Measurements from ENCODE around the gene IRS2.
"Not testable (repeated sequence)": the region's sequence is repeated elsewhere in the genome, so short reads cannot be mapped to it uniquely, and the experiment has no call there.

The IRS2 gene

DNA sequence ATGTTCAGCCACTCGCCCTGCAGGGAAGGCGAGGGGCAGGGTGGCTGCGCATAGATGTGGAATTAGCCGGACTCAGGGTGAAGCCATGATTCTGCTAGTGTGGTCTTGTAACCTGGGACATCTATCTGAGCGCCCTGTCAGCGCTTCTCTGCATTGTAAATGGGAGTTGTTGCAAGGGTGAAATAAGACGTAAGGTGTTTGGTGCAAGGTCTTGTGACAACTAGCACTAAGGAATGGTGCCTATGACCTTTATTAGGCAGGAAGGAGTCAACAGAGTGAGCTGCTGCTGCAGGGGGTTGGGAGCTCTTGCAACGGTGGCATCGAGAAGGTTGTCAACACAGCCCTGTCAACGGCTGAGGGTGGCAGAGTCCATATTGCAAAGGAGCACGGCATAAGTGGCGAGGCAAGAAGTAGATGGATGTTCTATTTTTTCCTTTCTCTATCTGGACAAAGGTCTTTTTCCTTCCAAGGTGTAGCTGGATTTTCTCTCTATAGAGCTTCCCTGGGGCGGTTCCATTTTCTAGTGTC lies 49.3 kb downstream of the IRS2 start:
- no peak for DNase-seq

DNA sequence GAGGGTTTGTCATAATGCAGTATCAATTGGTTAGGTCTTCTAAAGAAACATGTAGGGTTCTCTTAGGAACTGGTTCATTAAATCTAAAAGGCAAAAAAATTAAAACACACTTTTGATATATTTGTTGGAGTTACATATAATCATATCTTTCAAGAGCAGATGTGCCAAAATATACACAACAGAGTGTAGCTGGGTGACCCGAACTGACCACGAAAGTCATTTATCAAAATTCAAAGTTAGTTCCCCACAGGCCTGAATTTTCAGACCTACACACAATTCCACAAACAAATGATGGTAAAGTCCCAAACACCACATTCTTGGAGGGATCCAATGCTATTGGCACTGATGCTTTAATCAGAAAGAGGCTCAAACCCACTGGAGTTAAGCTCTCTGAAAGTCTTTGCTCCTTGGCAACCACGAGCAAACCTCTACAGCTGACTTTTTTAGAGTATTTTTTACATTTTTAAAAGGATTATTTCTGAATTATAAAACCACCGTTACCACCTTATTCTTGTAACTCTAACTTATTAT lies 50.9 kb downstream of the IRS2 start:
- no peak for DNase-seq

DNA sequence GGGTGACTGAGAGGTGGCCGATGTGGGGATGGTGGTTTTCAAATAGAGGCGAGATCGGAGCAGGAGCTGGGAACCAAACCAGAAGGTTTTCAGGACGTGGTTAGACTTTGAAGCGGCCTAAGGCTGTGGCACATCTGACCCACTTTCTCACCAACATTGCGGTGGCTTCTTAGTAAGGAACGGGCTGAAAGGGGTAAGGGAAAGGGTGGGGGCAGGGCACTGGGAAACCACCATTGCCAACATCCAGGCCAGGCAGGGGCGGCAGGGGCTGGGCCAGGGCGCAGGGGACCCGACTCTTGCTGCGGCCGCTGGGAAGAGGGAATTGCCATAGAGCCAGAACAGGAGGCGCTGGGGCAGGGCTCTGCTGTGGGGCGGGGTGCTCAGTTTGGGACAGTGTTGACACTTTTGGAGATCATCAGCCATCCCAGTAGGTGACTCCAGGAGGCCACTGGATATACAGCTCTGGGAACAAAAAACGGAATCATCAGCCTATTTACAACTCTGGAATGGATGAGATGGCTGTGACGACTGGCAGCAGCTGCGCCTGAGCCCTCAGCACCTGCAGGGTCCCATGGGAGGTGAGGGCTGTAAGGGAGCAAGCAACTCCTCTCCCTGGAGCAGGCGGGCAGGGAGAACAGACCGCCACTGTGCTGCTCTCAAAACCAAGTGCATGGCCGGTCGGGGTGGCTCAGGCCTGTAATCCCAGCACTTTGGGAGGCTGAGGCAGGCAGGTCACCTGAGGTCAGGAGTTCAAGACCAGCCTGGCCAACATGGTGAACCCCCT lies 52.2 kb downstream of the IRS2 start:
- peak in 6 of 56 donors; percentile 11 to 54 (median 36) for DNase-seq

DNA sequence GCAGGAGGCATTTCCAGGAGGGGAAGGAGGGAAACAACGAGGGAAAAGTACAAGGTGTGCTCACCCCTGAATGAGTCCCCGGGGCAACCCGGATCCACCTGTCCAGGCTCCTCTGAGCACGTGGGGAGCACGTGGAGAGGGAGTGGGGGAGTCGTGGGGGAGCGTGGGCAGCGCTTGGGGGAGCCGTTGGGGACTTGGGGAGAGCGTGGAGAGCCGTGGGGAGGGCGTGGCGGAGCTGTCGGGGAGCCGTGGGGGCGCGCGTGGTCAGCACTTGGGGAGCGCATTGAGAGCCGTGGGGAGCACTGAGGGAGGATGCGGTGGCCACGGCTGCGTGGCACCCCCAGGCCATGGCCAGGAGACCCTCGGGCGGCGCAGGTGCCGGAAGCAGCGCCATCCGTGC lies 52.8 kb downstream of the IRS2 start:
- no peak for DNase-seq

DNA sequence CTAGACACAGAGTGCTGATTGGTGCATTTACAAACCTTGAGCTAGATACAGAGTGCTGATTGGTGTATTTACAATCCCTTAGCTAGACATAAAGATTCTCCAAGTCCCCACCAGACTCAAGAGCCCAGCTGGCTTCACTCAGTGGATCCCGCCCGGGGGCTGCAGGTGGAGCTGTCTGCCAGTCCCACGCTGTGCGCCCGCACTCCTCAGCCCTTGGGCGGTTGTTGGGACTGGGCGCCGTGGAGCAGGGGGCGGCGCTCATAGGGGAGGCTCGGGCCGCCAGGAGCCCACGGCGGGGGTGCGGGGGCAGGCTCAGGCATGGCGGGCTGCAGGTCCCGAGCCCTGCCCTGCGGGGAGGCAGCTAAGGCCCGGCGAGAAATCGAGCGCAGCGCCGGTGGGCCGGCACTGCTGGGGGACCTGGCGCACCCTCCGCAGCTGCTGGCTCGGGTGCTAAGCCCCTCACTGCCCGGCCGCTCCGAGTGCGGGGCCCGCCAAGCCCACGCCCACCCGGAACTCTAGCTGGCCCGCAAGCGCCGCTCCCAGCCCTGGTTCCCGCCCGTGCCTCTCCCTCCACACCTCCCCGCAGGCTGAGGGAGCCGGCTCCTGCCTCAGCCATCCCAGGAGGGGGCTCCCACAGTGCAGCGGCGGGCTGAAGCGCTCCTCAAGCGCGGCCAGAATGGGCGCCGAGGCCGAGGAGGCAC lies 53.8 kb downstream of the IRS2 start:
- not testable (repeated sequence) for DNase-seq

DNA sequence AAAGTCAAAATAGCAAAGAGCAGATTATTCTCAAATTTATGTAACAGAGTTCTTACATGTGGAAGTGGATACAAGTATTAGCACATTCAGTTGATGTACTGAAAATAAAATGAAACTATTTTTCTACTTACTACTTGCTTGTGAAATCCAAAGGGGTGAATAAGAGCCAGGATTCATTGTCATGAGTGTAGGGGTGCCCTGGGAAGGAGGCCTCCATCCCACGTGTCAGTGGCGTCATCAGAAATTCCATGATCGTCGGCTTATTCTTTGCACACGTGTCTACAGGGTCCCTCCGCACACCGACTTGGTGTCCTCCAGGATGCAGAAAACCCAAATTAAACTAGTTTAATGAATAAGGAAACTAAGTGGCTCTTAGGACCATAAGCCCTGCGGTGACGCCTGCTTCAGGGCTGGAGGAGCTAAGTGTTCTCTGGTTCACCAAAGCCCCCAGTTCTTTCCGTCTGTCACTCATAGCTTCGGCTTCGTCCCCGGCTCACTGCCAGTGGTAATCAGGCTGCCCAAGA lies 55.5 kb downstream of the IRS2 start:
- no peak for DNase-seq

DNA sequence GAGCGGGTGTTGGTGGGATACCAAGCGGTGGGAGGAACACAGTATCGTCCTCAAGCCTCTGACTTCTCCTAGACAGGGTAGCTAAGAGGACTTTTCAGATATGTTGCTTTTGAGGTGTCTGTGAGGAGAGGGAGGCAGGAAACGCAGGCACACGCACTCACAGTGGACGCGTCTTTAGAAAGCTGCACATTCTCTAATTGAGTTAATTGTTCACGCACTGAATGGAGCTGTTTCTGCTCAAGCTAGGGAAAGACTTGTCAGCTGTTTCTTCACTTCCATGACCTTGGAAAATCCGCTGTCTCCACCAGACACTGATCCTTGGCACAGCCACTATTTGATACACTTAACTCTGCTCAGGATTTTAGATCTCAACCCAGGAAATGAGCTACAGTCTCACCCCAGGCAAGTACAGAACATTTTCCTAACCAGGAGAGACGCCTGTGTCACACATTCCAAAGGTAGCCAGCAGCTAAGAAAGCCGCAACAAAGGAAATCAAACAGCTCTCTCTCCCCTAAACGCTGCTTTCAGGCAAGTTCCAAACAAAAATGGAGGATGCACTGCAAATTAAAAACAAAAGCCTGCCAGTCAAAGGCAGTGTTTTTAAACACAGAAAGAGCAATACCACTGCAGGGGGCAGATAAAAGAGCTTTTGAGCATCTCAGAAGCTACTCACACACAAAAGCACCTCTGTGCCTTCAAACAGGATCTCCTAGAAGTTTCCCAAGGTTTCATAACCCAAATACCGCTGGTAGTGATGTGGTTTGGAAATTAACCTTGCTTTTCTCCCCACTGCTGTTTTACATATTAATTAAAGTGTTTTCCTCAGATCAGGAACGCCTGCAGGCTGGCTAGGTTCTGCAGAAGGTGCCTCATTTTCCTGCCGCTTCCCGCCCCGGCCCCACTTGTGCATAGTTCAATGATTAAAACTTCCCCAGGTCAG lies 57.3 kb downstream of the IRS2 start:
- no peak for DNase-seq

DNA sequence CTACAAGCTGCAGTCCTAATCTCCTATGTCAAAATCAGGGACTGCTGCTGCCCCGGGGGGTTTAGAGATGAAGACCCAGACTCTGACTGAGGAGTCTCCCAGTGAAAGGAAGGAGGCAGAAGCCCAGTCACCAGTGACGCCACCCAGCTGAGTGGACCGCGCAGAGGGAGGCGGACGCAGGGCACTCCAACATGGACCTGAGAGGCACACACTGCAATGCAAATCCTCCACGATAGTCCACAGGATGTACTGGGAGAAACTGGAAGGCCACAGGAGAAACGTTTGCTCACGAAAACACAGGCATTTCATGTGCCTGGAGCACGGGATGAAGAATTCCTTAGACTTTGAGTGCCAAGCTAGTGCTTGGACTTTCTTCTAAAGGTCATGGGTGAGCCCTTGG lies 58.3 kb downstream of the IRS2 start:
- DNase-seq, result no peak

DNA sequence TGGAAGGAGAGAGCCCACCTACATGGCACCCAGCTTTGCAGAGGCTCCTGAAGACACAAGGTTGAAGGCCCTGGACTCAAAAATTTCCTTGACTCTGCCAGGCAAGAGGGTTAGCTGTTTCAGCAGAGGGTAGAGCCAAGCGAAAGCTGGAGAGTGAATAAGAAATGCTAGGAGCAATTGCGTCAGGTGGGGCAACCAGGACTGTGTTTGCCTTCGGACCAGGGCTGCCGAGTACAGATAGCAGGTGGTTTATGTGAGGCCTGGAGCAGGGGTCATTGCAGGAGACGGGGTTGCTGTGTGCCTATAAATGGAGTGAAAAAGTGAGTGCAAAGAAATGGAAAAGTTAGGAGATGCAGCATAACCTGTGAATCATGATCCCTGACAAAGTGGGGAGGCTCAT lies 59.1 kb downstream of the IRS2 start:
- DNase-seq, result no peak

DNA sequence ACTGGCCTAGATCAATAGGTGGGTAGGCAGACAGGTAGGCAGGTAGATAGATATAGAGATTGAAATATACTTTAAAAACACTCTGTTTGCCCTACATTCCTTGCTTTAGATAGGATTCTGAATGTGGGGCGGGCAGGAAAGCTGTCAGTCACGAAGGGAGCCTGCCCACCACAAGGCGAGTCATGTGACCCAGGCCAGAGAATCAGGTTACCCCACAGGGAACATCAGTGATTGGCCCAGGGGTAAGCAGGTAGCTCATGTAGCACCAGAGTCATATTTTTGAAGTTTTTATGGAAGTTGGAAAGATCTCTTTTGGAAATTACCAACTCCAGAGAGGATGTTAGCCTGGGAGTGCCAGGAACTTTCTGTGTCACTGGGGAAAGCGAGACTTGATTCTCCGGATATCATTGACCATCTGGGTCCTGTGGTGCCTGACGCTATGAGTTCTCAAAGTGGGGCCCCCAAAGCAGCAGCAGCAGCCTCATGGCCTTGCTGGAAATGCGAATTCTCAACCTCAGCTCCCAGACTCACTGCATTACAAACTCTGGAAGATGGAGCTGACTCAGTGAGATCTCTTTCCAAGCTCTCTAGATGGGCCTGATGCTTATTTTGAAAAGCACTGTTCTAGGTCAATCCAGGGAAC lies 60.3 kb downstream of the IRS2 start:
- no peak for DNase-seq

DNA sequence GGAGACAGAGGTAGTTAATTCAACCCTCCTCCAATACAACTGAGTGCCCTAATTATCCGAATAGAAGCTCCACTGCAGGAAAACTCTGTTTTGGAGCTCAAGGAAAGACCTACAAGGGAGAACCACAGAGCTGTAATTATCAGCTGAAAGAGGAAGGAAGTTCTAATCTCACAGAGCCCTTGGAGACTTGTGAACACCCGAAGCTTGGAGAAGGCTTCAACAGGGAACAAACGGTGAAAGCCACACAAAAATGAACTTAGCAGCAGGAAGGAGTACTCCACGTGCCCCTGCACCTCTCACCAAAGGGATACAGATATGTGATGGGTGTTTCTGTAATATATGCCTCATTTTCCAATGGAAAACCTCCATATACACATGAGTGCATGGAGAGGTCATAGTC lies 61.1 kb downstream of the IRS2 start:
- DNase-seq, result no peak

DNA sequence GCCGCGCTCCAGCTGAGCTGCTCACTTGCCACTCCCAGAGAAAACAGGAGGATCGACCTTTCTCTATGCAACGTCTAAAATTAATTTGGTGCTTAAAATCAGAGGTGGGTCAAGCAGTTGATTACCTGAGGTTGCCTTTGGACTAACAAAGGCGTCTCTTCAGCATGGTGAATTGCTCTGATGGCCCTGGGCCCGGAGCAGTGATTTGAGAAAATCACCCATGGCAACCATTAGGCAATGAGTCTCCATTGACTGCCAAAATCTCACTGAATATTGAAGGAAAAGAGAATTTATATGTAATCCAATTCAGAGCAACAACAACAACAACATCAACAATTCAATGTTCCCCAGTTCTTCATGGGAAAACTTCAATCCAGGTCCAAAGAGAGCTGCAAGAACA lies 61.8 kb downstream of the IRS2 start:
- DNase-seq, result peak in 10 of 56 donors; percentile 13 to 59 (median 38)

DNA sequence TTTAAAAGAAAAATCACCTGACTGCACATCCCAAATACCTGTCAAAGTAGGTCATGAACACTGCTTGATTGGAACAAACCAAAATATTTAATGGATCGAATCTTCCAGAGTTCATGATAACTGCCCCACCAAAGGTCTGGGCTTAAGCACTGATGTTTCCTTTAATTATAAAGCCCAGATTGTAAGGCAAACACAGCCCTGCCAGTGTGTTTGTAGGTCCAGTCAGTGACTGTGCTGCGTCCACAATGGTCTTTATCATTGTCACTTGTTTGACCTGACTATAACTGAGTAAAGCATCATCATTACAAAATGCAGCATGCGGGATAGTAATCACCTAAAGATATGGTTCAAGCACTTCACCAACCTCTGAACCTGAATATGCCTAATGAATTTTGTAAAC lies 63.3 kb downstream of the IRS2 start:
- no peak for DNase-seq

DNA sequence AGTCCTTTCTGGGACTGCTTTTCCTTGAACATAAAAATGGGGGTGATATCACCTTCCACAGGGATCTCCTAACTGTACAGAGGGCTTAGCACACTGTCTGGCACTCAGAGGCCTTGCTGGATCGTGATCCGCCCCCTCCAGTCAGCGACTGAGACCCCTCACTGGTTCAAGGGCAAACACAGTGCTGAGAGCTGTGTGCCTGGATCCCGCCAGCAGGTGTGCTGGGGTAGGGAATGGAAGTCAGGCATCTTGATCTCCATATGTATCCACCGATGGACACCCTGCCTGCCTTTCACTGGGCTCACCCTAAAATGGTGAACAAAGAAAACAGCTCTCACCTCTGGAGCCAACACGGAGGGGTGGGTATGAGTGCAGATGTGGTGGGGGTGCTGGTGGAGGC lies 64.3 kb downstream of the IRS2 start:
- DNase-seq, result no peak

DNA sequence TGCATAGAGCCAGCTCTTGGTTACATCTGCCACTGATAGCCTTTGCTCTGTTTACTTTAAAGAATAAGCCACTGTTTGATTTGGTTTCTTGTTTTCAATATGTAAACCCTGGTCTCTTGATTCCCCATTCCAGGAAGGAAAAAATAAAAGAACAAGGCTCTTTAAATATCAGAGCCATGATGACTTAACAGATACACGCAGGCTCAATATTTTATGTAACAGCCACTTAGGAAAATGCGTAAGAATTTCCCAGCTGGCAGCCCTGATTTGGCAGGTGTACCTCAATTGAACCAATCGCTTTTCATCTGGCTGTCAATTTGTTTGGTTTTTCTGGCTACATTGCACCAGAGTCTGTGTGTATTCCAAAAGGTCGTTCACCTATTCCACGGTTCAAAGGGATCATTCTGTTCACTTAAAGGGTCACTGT lies 65.6 kb downstream of the IRS2 start:
- DNase-seq, result no peak

DNA sequence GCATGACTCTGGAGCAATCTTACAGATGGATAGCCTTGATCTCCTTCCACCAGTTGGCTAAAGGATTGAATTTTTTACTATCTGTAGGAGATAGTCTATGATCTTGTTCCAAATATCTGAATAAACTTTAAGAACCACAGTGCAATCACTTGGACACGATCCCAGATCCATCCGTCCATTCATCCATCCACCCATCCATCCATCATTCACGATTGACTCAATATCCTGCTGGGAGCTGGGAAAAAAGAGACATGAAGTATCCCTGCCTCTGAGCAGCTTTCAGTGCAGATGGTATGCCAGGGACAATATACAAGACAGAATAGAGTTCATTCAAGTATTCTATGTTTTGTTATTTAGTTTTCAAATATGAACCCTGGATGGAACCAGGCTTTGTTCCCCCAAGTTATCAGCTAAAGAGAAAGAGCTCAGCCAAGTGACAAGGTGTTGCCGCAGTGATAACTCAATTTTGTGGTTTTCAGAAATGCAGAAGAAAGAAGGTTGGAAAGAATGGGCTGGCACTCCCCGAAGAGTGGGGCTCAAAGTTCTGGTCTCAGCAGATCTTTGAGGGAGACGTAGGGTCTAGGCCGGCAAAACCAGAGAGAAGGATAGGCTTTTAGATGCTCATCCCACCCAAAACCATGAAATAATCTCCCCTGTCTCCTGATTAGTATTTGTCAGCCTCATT lies 66.3 kb downstream of the IRS2 start:
- no peak for DNase-seq

DNA sequence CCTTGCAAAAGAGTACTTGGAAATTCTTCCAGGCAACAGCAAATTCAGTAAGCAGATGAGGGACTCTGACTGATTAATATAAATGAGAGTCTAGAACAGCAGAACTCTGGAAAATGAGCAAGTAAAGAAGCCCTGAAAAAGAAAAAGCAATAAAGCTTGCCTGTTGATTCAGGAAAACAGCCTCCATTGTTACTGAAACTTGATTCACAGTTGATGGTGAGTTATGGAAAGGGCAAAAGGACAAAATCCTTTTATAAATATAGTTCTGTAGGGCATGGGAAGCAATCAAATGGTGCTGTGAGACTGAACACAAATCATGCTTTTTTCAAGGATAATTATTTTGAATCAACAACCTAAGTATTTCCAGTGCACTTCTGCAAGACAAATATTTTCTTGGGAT lies 67.7 kb downstream of the IRS2 start:
- no peak for DNase-seq

DNA sequence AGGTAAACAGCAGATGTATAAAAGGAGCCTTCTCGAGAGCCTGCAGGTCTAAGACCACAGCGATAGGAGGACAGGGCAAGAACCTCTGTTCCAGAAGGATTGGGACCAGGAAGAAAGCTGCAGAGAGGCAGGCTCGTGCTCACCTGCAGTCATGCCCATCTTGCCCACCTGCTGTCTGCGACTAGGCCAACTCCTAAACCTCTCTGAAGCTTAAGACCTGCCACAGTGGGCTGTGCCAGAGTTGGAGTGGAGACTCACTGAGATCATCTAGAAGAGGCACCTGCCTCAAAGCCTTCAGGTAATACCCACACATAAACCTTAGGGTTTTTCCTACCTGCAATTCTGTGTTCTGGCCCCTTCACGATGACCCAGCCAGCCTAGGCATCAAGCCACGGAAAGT lies 68.7 kb downstream of the IRS2 start:
- no peak for DNase-seq

DNA sequence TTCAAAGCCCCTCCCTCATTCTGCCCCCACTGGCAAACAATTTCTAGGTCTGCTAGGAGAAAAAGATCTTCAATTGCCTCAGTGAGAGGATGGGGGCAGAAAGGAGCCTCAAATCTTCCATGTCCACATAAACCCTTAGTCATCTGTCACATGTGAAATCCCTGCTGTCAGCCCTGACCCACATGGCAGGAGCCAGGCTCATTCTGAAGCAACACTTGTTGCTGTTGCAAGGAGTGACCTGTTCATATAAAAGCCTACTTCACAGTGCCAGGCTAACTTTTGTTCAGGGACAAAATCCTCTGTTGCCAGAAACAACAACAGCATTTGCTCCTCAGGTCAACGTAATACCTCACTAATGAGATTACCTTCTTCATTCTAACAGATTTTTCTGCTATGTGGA lies 70.5 kb downstream of the IRS2 start:
- DNase-seq, result no peak

DNA sequence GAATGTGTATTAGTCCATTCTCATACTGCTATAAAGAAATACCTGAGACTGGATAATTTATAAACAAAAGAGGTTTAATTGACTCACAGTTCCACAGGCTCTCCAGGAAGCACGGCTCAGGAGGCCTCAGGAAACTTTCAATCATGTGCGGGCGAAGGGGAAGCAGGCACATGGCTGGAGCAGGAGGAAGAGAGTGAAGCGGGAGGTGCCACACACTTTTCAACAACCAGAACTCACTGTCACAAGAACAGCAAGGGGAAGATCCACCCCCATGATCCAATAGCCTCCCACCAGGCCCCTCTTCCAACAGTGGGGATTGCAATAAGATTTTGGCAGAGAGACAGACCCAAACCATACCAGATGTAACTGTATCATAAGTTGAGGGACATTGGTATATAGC lies 72.7 kb downstream of the IRS2 start:
- no peak for DNase-seq

All from amygdala (tissue), 56 donors.